GM18858 (cell line): ENCODE results near the gene NBEAL1.
"Not testable (repeated sequence)": the region's sequence is repeated elsewhere in the genome, so short reads cannot be mapped to it uniquely, and the experiment has no call there.

ENCODE experiments used
- ATAC-seq: cut with Tn5 transposase; IDR thresholded peaks from one replicate; pipeline ENCODE4 v1.9.1; 2021; ENCODE audit not compliant: unreplicated experiment

Gene NBEAL1

DNA sequence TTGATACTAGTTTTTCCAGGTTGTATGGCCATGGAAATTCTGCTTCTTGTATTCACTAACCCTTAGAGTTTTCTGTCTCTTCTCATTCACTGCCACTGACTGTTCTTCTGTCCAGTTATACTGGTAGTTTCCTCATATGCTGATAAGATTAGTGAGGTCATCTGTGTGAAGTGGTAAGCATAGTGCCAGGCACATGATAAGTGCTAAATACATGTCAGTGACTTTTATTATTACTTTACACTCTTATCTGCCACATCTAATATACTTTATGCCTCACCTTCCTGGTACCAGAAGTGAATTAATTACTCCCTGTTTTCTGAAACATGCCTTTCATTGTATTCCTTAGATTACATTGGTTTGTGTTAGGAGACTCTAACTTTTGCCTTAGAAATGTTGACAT is 91.3 kb downstream of the NBEAL1 start:
- no peak for ATAC-seq

DNA sequence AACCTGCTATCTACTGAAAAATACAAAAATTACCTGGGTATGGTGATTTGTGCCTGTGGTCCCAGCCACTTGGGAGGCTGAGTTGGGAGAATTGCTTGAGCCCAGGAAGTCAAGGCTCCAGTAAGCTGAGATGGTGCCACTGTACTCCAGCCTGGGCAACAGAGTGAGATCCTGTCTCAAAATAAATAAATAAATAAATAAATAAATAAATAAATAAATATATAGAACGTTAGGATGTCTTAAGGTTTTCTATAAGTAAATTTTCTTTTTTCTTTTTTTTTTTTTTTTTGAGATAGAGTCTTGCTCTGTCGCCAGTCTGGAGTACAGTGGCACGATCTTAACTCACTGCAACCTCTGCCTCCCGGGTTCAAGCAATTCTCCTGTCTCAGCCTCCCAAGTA is 95.8 kb downstream of the NBEAL1 start:
- ATAC-seq, result not testable (repeated sequence)

DNA sequence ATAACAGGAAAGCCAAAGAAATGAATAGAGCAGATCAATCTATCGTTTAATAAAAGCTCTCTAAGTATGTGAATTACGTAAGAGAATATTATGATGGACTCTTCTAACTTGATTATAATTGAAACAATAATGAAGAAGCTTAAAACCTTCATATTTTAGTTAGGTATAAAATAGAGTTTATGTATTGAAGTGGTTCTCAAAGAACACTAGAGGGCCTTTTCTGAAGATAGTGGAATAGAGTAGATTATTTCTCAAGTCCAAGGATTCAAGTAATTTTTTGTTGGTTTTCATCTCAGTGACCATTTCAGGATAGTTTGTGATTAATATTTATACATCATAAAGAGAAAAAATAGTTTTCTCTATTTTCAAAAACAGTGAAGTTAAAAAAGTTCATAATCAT is 97.7 kb downstream of the NBEAL1 start:
- ATAC-seq, result no peak

DNA sequence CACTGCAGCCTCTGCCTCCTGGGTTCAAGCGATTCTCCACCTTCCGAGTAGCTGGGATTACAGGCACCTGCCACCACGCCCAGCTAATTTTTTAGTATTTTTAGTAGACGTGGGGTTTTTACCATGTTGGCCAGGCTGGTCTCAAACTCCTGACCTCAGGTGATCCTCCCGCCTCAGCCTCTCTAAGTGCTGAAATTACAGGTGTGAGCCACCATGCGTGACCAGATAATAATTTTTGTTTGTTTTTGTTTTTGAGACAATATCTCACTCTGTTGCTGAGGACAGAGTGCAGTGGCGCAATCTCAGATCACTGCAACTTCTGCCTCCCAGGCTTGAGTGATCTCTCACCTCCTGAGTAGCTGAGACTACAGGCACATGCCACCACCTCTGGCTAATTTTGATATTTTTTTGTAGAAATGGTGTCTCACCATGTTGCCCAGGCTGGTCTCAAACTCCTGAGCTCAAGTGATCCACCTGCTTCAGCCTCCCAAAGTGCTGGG is 100.6 kb downstream of the NBEAL1 start:
- not testable (repeated sequence) for ATAC-seq

DNA sequence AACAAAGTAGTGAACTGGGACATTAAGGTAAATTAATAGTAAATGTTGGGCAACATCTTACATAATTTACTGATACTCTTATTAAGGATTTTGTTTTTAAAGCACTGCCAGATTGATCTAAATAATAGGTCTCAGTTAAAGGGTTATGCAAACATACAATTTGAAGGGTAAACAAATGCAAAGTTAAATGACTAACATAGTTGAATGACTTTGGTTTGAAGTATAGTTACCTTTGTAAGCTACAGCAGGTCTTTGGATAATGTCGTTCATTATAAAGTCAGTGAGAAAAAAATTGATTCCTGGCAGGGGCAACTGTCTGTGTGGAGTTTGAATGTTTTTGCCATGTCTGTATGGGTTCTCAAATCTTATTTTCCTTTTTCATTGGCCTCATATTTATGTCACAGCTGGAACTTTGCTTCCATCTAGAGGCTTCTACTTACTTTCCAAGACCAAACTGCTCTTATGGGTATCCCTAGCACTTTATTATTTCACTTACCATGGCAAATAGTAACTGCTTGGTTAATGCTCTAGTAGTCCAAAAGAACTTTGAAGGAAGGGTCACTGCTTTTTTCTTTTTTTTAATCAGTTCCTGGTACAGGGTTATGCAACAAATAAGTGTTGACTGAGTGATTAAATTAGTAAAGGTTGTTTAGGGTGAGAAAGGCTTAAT is 107.8 kb downstream of the NBEAL1 start:
- ATAC-seq, result no peak

DNA sequence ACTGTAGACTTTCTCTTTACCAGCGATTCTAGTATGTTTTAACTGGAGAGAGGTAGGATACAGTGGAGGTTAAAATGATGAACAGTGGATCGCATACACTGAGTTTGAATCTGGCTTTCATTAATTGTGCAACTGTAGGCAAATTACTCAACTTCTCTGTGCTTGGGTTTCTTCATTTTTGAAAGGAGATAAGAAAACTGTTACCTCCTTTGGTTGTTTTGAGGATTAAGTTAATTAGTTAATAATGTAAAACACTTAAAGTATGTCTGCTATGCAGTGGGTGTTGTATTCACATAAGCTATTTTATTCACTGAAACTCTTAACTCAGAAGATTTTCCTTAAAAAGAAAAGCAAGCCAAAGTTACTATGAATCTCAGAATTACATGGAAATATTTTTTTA is 112.3 kb downstream of the NBEAL1 start:
- ATAC-seq, result no peak

DNA sequence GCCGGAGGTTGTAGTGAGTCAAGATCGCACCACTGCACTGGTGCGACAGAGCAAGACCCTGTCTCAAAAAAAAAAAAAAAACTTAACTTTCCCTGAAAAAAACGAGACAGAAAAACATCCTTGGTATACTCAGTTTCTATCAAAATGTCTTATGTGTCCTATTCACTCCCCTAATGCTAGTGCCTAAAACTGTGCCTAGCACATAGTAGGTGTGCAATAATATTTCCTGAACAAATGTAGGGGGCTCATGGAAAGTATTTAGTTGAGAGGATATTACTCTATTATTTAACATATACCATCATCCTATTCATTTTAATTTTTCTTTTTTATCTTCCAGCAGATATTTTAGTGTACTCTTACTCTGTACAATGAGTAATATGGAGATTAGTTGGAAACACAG is 120.4 kb downstream of the NBEAL1 start:
- no peak for ATAC-seq

DNA sequence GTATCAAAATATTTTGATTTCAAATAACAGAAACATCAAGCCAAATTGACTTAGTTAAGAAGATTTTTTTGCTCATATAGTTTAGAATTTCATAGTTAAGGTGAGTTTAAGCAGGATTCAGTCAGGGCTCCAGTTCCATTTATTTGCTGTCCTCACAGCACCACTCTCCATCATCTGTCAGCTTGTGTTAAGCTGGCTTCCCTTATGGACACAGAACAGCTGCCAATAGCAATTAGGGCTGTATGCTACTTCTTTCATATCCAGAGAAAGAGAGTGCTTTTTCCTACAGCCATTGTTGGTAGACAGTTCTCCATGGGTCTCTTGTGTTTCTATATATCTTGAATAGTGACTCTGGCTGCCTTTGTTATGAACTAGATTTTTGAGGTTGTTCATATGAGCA is 128.7 kb downstream of the NBEAL1 start:
- no peak for ATAC-seq

DNA sequence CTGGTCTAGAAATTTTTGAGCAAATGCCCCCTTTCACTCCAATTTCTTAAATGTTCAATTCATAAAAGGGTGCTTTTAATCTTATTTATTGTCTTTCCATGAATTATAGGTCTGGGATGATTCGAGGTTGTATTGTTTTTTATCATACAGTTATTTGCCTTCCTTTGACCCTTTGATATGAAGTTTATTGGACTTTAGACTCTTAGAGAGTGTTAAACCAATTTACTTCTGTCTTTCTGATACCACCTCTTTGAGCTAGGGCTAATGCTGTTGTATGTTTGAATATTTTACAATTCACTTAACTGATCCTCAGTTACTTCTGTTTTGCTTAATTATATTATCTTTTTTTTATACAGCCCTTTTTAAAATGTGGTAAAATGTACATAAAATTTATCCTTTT is 134.5 kb downstream of the NBEAL1 start:
- no peak for ATAC-seq

DNA sequence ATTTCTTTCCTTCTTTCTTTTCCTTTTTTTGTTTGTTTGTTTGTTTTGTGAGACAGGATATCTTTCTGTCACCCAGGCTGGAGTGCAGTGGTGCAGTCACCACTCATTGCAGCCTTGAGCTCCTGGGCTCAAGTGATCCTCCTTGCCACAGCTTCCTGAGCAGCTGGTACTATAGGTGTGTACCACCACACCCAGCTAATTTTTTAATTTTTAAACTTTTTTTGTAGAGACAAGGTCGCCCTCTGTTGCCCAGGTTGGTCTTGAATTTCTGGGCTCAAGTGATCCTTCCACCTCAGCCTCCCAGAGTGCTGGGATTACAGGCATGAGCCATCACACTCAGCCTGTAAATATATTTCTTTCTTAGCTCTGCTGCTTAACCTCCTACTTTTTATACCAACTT is 140.7 kb downstream of the NBEAL1 start:
- no peak for ATAC-seq

DNA sequence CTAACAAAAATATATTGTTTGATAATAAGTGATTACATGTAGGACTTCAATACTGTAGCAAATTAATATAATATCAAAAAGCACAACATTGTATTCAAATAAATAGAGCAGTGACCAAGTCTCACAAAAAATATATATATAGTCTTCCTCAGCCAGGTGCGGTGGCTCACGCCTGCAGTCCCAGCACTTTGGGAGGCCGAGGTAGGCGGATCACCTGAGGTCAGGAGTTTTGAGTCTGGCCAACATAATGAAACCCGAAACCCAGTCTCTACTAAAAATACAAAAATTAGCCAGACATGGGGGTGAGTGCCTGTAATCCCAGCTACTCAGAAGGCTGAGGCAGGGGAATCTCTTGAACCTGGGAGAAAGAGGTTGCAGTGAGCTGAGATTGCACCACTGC is 148.0 kb downstream of the NBEAL1 start:
- ATAC-seq, result not testable (repeated sequence)

DNA sequence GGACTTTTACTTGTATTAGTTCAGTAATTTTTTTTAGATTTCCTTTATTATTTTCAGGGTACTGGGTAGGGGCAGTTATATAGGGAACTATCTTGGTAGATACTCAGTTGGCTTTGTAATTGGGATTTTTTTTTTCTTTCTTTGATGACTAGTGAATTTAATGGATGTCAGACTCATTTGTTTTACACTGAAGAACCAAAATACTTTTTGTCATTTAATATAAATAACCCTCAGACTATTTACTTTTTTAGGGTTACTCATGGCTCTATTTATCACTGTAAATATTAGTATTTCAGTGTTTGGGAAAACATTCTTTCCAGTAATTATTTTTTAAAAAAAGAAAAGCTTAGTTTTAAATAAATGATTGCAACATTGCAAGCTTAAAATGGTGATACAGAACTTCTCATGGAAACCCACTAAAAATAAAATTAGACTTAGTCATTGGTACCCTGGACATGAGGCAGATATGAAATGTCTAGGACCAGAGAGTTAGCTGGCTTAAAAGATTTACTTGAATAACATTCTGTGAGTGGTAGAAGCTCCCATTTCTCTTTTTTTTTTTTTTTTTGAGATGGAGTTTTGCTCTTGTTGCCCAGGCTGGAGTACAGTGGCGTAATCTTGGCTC is 149.7 kb downstream of the NBEAL1 start:
- no peak for ATAC-seq

DNA sequence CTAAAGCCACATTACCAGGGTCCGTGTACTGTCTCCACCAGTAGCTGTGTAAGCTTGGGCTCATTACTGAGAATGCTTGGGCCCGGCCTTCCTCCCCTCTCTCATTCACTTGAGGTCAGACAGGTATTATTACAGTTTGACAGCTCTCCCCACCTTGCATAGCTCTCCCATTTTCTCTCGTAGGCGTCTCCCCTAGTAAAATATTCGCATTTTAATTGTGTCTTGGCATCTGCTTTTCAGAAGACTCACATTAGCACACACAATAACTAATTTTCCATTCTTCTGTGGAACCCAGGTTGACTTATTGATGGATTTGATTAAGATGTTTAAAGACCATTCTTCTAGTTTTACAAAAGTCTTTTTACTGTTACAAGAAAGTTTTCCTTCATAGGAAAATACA is 153.1 kb downstream of the NBEAL1 start:
- no peak for ATAC-seq

DNA sequence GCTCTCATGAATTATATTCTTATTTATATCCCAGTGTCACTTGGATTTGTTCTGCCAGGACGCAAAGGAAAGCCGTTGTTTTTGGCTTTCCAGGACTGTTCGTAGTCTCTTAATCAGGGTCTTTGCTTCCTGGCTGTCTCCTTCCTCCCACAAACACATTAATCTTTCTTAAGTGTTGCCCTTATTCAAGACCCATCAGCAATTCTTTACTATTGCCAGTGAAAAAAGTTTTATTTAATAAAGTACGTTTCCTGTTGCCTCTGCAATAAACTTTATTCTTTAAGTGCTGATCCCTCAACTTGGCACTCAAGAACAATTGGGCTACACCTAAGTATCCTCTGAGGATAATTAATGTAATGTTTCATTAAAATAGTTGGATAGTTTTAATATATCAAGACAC is 155.8 kb downstream of the NBEAL1 start:
- ATAC-seq, result no peak

DNA sequence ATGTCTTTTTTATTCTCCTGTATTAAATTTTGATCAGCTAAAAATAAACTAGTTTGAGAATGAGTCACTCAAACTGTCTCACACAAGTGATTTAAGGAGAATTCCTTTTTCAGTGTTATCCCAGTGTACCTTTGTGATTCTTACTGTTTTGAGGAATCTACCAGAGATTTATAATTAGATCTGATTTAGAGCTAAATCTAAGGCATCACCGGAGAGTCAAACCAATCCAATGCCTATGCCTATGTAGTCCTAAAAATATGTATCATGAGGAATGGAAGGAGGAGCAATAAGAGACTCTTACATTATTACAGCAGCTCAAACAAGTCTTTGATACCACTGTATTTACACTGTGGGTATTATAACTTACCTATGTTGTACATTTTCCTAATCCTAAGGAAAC is 160.7 kb downstream of the NBEAL1 start:
- no peak for ATAC-seq

DNA sequence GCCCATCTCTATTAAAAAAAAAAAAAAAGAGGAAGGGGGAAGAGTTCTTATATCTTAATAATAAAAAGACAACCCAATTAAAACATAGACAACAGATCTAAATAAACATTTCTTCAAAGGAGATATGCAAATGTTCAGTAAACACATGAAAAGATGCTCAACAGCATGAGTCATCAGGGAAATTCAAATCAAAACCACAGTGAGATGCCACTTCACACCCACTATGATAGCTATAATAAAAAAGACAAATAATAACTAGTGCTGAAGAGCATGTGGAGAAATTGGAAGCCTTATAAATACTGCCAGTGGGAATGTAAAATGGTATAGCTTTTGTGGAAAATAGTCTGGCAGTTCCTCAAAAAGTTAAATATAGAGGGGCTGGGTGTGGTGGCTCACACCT is 162.7 kb downstream of the NBEAL1 start:
- ATAC-seq, result no peak

DNA sequence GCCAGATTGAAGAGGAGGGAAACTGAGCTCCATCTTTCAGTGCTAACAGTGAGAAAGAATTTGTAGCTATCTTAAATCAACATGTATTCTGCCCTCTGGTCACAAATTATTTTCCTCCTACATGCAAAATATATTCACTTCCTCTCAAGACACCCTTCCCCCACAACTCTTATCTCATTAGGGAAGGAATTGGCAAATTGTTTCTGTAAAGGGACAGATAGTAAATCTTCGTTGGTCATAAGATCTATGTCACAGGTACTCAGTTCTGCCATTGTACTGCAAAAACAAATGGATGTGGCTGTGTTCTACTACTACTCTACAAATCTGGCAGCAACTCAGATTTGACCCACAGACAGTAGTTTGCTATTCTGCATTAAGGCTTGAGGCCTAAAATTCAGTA is 171.2 kb downstream of the NBEAL1 start:
- no peak for ATAC-seq

DNA sequence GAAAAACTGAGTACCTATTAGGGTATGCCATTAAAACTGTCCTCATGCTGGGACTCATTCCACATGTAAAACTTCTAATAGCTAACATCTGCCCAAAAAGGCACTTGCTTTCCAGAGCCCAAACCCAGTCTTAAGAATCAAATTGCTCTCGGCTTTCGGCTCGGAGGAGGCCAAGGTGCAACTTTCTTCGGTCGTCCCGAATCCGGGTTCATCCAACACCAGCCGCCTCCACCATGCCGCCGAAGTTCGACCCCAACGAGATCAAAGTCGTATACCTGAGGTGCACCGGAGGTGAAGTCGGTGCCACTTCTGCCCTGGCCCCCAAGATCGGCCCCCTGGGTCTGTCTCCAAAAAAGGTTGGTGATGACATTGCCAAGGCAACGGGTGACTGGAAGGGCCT is 175.9 kb downstream of the NBEAL1 start:
- ATAC-seq, result not testable (repeated sequence)

DNA sequence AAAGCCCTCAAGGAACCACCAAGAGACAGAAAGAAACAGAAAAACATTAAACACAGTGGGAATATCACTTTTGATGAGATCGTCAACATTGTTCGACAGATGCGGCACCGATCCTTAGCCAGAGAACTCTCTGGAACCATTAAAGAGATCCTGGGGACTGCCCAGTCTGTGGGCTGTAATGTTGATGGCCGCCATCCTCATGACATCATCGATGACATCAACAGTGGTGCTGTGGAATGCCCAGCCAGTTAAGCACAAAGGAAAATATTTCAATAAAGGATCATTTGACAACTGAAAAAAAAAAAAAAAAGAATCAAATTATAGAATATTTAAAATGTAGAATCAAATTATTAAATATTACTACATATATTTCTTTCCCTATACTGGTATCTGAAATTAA is 176.4 kb downstream of the NBEAL1 start:
- not testable (repeated sequence) for ATAC-seq

DNA sequence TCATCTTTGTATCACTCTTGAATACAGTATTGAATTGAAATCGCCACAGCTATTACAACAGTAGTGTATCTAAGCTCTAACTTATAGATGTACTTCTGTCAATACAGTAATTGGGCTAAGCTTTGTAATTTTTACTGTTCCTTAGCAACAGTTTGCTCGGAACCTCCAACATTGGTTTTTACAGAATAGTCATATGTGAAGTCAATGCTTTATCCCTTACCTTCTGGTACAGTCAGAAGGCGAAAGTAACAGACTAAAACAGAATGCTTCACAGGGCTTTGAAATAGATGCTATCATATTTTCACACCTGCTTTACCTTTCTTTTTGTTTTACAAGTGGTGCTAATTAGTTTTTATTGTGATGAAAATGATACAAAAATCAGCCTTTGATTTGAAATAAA is 177.3 kb downstream of the NBEAL1 start:
- ATAC-seq, result no peak

DNA sequence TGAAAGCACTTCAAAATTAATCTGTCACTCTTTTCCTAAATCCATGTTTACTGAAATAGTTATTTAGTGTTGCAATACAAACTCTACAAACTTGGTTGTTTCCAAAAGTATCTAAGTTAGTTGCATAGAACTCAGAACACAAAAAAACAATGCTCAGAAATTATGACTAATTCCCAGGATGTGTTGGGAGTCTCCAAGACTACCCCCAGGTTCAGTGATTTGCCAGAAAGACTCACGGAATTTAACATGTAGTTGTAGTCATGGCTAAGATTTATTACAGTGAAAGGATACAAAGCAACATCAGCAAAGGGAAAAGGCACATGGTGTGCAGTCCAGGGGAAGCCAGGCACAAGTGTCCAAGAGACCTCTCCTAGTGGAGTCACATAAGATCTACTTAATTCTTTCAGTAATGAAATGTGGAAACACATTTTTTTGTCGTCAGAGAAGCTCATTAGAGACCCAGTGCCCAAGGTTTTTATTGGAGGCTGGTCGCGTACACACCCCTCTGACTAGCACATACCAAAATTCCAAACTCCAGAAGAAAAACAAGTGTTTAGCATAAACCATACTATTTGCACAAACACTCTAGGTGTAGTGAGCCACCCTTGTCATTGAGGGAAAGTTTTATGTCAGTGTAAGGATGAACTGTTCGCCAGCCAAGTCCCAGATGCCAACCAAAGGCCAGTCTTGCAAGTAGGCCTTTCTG is 180.8 kb downstream of the NBEAL1 start:
- ATAC-seq, result no peak

DNA sequence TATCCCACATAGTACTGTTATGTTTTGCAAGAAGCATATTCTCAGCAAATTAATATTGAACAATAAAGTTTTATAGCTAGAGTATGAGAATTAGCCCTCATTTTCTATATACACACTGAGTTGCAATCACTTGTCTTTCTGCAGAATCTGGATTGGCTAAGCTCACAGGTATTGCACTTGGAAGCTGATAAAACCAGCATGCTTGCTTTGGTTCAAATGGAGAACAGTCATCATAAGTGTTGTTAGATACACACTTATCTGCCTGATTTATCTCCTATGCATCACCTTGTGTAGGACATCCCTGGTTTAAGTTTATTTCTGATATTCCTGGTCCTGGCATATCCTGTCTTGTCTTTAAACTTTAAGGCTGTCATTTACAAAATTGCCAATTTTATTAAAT is 186.2 kb downstream of the NBEAL1 start:
- ATAC-seq, result no peak
